Daoy (cell line): ENCODE data around the gene APLP1. TPM values are rescaled to one million over a fixed set of nuclear protein-coding genes. Genes with fewer than 3 reads are reported as not detected.
"Not testable (repeated sequence)": the region's sequence is repeated elsewhere in the genome, so short reads cannot be mapped to it uniquely, and the experiment has no call there.

Source experiments
- DNase-seq: peaks from one replicate; pipeline ENCODE4 v3.0.0-alpha.2; 2015; ENCODE audit warnings: low read depth
- total RNA-seq: library from RNA; depleted of rRNA; stranded (reverse); fragments of >200 nt; shearing (Covaris generic); gene quantifications from 2 replicates; pipeline ENCODE4 v1.2.3, GENCODE V29; 2014

The APLP1 gene
- total RNA-seq, 1 experiment from 2014 or later = 2.5 TPM

- peak; percentile 57 for DNase-seq
These were observed 13.9 kb downstream of the APLP1 start for GRCh38 chr19:35882114-35882832.

GRCh38 chr19:35883882-35884281 lies 15.5 kb downstream of the APLP1 start:
- no peak for DNase-seq

GRCh38 chr19:35885225-35885738 lies 16.9 kb downstream of the APLP1 start:
- DNase-seq = no peak

GRCh38 chr19:35885904-35886303 lies 17.5 kb downstream of the APLP1 start:
- DNase-seq = no peak

GRCh38 chr19:35887197-35887596 lies 18.8 kb downstream of the APLP1 start:
- DNase-seq = no peak

- no peak for DNase-seq
These were observed 20.0 kb downstream of the APLP1 start for GRCh38 chr19:35888398-35888797.

- DNase-seq = no peak
These were observed 21.2 kb downstream of the APLP1 start for GRCh38 chr19:35889370-35890112.

GRCh38 chr19:35890113-35890650 lies 21.8 kb downstream of the APLP1 start:
- no peak for DNase-seq

GRCh38 chr19:35891819-35892218 lies 23.4 kb downstream of the APLP1 start:
- DNase-seq = not testable (repeated sequence)

GRCh38 chr19:35894342-35894741 lies 26.0 kb downstream of the APLP1 start:
- DNase-seq = no peak

GRCh38 chr19:35895911-35896642 lies 27.7 kb downstream of the APLP1 start:
- DNase-seq = no peak

GRCh38 chr19:35896643-35897040 lies 28.3 kb downstream of the APLP1 start:
- DNase-seq = no peak

GRCh38 chr19:35897706-35898451 lies 29.5 kb downstream of the APLP1 start:
- no peak for DNase-seq

GRCh38 chr19:35898499-35898809 lies 30.1 kb downstream of the APLP1 start:
- no peak for DNase-seq

GRCh38 chr19:35899547-35900214 lies 31.3 kb downstream of the APLP1 start:
- peak; percentile 90 for DNase-seq

- peak; percentile 67 for DNase-seq
These were observed 32.8 kb downstream of the APLP1 start for GRCh38 chr19:35901055-35901644.

- peak; percentile 72 for DNase-seq
These were observed 33.7 kb downstream of the APLP1 start, which contains the start of gene HCST for GRCh38 chr19:35901854-35902661. Gene HCST, plus strand, starts transcription at chr19:35902529. Its CDS starts 65 bp downstream, at chr19:35902594.

GRCh38 chr19:35902870-35903475 lies 34.6 kb downstream of the APLP1 start:
- DNase-seq = no peak

- peak; percentile 92 for DNase-seq
These were observed 35.3 kb downstream of the APLP1 start for GRCh38 chr19:35903550-35904179.
